B cell (primary cell): ENCODE results near the gene STX10. TPM values are rescaled to one million over a fixed set of nuclear protein-coding genes. Genes with fewer than 3 reads are reported as not detected.

Source experiments
- ATAC-seq: fragments of 200-7000 bp; cut with Tn5 transposase; one replicate; pipeline ENCODE4 v1.10.0; 2021; ENCODE audit warnings: low read depth, mild to moderate bottlenecking, moderate number of reproducible peaks, moderate library complexity
- CTCF ChIA-PET: fragments of 350-600 bp; sonication (Branson Sonifier 250); formaldehyde crosslinking; loops from one replicate; lab custom pipeline; 2021; ENCODE audit warnings: antibody characterized with exemption, inconsistent platforms; lab: Charles Lee
- POLR2A ChIA-PET: fragments of 350-600 bp; sonication (Branson Sonifier 250); formaldehyde crosslinking; loops from one replicate; lab custom pipeline; 2021; ENCODE audit warnings: antibody characterized with exemption; lab: Charles Lee
- DNase-seq: peaks from one replicate; pipeline ENCODE4 v3.0.0; 2013
- H2AFZ ChIP-seq: 2 replicates; pipeline ENCODE4 v1.6.1; 2012; ENCODE audit warnings: mild to moderate bottlenecking, low read depth, low read length; ENCODE audit not compliant: insufficient read depth, poor library complexity, severe bottlenecking
- H3K27ac ChIP-seq, 2 donors: 1 replicate in 1 of 2; 2 replicates in 1 of 2; pipeline ENCODE4 v1.5.1; 2012 to 2013; ENCODE audit warnings: low read length in 2 of 2, mild to moderate bottlenecking in 2 of 2, moderate library complexity in 1 of 2
- H3K27me3 ChIP-seq, 4 experiments: fragments of 200-600 bp in 1 of 4; sonication (generic) in 1 of 4; replicated peaks in 1 of 4; 1 replicate in 2 of 4; 2 replicates in 2 of 4; pipeline versions ENCODE4 v1.6.1 to v1.7.0; 2013 to 2016; ENCODE audit warnings: low read length in 3 of 4, mild to moderate bottlenecking in 2 of 4, mixed read lengths in 1 of 4, moderate library complexity in 1 of 4; ENCODE audit not compliant: insufficient read depth in 4 of 4, control insufficient read depth in 3 of 4; ENCODE audit errors: control extremely low read depth in 1 of 4
- H3K36me3 ChIP-seq, 2 experiments: replicated peaks in 1 of 2; 1 replicate in 1 of 2; 2 replicates in 1 of 2; pipeline versions ENCODE4 v1.6.1 to v1.7.1; 2013; ENCODE audit warnings: low read length in 1 of 2; ENCODE audit not compliant: insufficient read depth in 2 of 2, control insufficient read depth in 1 of 2; ENCODE audit errors: control extremely low read depth in 1 of 2, extremely low read depth in 1 of 2
- H3K4me1 ChIP-seq, 2 donors: fragments of 200-600 bp in 1 of 2; sonication (generic) in 1 of 2; 1 replicate in 1 of 2; 2 replicates in 1 of 2; pipeline versions ENCODE4 v1.5.1 to v1.6.1; 2013 to 2017; ENCODE audit warnings: low read length in 2 of 2; ENCODE audit not compliant: control insufficient read depth in 2 of 2, insufficient read depth in 2 of 2
- H3K4me2 ChIP-seq: replicated peaks from 2 replicates; pipeline ENCODE3; 2012; ENCODE audit warnings: mild to moderate bottlenecking, low read depth, low read length; ENCODE audit not compliant: poor library complexity, severe bottlenecking
- H3K4me3 ChIP-seq, 5 experiments: fragments of 200-600 bp in 1 of 5; sonication (generic) in 1 of 5; 1 replicate in 3 of 5; 2 replicates in 2 of 5; pipeline versions ENCODE4 v1.5.1 to v1.7.0; 2011 to 2016; ENCODE audit warnings: low read length in 4 of 5, mild to moderate bottlenecking in 4 of 5, low read depth in 2 of 5, control low read depth in 1 of 5, moderate library complexity in 1 of 5; ENCODE audit not compliant: insufficient read depth in 1 of 5; ENCODE audit errors: control extremely low read depth in 1 of 5, extremely low read depth in 1 of 5
- H3K79me2 ChIP-seq: fragments of 200-600 bp; sonication (generic); one replicate; pipeline ENCODE4 v1.6.0; 2016; ENCODE audit warnings: low read length; ENCODE audit not compliant: control insufficient read depth, insufficient read depth
- H3K9ac ChIP-seq: fragments of 200-600 bp; sonication (generic); 2 replicates; pipeline ENCODE4 v1.6.1; 2017; ENCODE audit warnings: mild to moderate bottlenecking, low read length, moderate library complexity
- H3K9me3 ChIP-seq, 3 donors: one replicate each; pipeline versions ENCODE4 v1.6.1 to v1.7.1; 2013; ENCODE audit warnings: low read length in 2 of 3; ENCODE audit not compliant: control insufficient read depth in 2 of 3, insufficient read depth in 1 of 3; ENCODE audit errors: control extremely low read depth in 1 of 3
- H4K20me1 ChIP-seq: 2 replicates; pipeline ENCODE4 v1.6.0; 2012; ENCODE audit warnings: mild to moderate bottlenecking, low read length; ENCODE audit not compliant: insufficient read depth, control insufficient read depth, poor library complexity, severe bottlenecking
- H3K27ac Mint-ChIP-seq: one replicate; pipeline ENCODE4 v1.8.0; 2021; ENCODE audit warnings: mixed read lengths
- H3K27me3 Mint-ChIP-seq: one replicate; pipeline ENCODE4 v1.8.0; 2021; ENCODE audit warnings: mixed read lengths
- H3K4me1 Mint-ChIP-seq: one replicate; pipeline ENCODE4 v1.8.0; 2021; ENCODE audit warnings: mixed read lengths
- H3K4me3 Mint-ChIP-seq: one replicate; pipeline ENCODE4 v1.8.0; 2021; ENCODE audit warnings: mixed read lengths
- H3K9me3 Mint-ChIP-seq: one replicate; pipeline ENCODE4 v1.8.0; 2022; ENCODE audit warnings: mixed read lengths; ENCODE audit not compliant: insufficient read depth
- EZH2 ChIP-seq: IDR thresholded peaks from 2 replicates; pipeline ENCODE4 v1.6.1; 2012; ENCODE audit warnings: borderline replicate concordance, low read depth, mild to moderate bottlenecking, moderate library complexity, low read length; ENCODE audit not compliant: insufficient read depth, poor library complexity, severe bottlenecking
- WGBS: methylation state at CpG from one replicate; pipeline ENCODE4 v1.1.5; 2013; ENCODE audit warnings: missing lambda C conversion rate; ENCODE audit not compliant: insufficient coverage; 5-methylcytosine and 5-hydroxymethylcytosine counted together
- intact Hi-C: fragments of 100-400 bp; cut with micrococcal nuclease; formaldehyde crosslinking; loops from one replicate; pipeline ENCODE4 v1.10.0; 2022
- polyA plus RNA-seq: library from polyadenylated mRNA; depleted of rRNA; stranded (reverse); fragments of >200 nt; gene quantifications from 2 replicates; pipeline ENCODE4 v1.2.3, GENCODE V29; 2012
- total RNA-seq, 2 donors: library from RNA; stranded (reverse); fragments of 120-200 nt in 1 of 2; gene quantifications; 1 replicate in 1 of 2; 2 replicates in 1 of 2; pipeline versions ENCODE4 v1.2.3 to v1.2.4, GENCODE V29; 2013 to 2022
- TF ChIP-seq, protein P1 (sequence below): fragments of 200-600 bp; IDR thresholded peaks from one replicate; pipeline ENCODE4 v1.8.0; 2022; ENCODE audit warnings: antibody characterized with exemption, mild to moderate bottlenecking

The STX10 gene
- total and polyA plus RNA-seq, 2 donors (not counting 1 experiment from before 2014, with no cell fraction given): 59.0 to 147 TPM

- no peak for ATAC-seq
These were observed 20.8 kb downstream of the STX10 start for GRCh38 chr19:13129384-13129783.

GRCh38 chr19:13128583-13128982, 21.6 kb downstream of the STX10 start:
- H3K27me3 ChIP-seq: no peaks in the 10 kb centered on the region
- H3K9me3 ChIP-seq: no peaks in the 10 kb centered on the region
- CTCF ChIA-PET: interaction anchor here (1.0 to 1.5 kb wide), 3 partner anchors 67 to 461 kb away, joined by 3 to 4 read pairs (median 3); no protein-coding TSS in a partner anchor
- H3K27me3 Mint-ChIP-seq: no peaks in the 10 kb centered on the region
- H3K4me2 ChIP-seq: no peak overlapping the region
- ATAC-seq: no peak
- peaks cover 12% of the 10 kb centered on the region for H3K4me1 Mint-ChIP-seq
- H3K79me2 ChIP-seq: peaks cover 82% of the 10 kb centered on the region
- no peak overlapping the region for H3K27ac ChIP-seq
- H2AFZ ChIP-seq: no peak overlapping the region
- 80% methylated on average over 1 of the region's 1 CpG for WGBS
- no peaks in the 10 kb centered on the region for H3K9me3 Mint-ChIP-seq
- H3K4me3 Mint-ChIP-seq: no peak overlapping the region
- no peak for DNase-seq
- no peak overlapping the region for H3K9ac ChIP-seq
- no peaks in the 10 kb centered on the region for H3K36me3 ChIP-seq
- no peak overlapping the region for H3K27ac Mint-ChIP-seq
- TF ChIP-seq, protein P1, sequence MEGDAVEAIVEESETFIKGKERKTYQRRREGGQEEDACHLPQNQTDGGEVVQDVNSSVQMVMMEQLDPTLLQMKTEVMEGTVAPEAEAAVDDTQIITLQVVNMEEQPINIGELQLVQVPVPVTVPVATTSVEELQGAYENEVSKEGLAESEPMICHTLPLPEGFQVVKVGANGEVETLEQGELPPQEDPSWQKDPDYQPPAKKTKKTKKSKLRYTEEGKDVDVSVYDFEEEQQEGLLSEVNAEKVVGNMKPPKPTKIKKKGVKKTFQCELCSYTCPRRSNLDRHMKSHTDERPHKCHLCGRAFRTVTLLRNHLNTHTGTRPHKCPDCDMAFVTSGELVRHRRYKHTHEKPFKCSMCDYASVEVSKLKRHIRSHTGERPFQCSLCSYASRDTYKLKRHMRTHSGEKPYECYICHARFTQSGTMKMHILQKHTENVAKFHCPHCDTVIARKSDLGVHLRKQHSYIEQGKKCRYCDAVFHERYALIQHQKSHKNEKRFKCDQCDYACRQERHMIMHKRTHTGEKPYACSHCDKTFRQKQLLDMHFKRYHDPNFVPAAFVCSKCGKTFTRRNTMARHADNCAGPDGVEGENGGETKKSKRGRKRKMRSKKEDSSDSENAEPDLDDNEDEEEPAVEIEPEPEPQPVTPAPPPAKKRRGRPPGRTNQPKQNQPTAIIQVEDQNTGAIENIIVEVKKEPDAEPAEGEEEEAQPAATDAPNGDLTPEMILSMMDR: no peak
- TF ChIP-seq EZH2: no peak
- no peak overlapping the region for H3K4me3 ChIP-seq
- POLR2A ChIA-PET: no interaction called here
- no peaks in the 10 kb centered on the region for H3K4me1 ChIP-seq
- intact Hi-C loops: no loop called here
- H4K20me1 ChIP-seq: peaks cover 8% of the 10 kb centered on the region

More at GRCh38 chr19:13129384-13129783, 20.8 kb downstream of the STX10 start:
- Mint-ChIP-seq H3K4me3 (no peak overlapping the region), H3K27me3 (no peaks in the 10 kb centered on the region), H3K9me3 (no peaks in the 10 kb centered on the region), H3K4me1 (peaks cover 12% of the 10 kb centered on the region), H3K27ac (no peak overlapping the region)
- no peak for TF ChIP-seq EZH2
- TF ChIP-seq, protein P1: no peak
- H3K9me3 ChIP-seq: no peaks in the 10 kb centered on the region
- H3K36me3 ChIP-seq: no peaks in the 10 kb centered on the region
- H3K27me3 ChIP-seq: no peaks in the 10 kb centered on the region
- peaks cover 8% of the 10 kb centered on the region for H4K20me1 ChIP-seq
- intact Hi-C loops: no loop called here
- H3K9ac ChIP-seq: no peak overlapping the region
- H3K4me1 ChIP-seq: no peaks in the 10 kb centered on the region
- 98% methylated on average over 9 of the region's 9 CpGs for WGBS
- ChIA-PET CTCF (interaction anchor here (1.0 kb wide), 1 partner anchor 67 kb away, joined by 3 read pairs; no protein-coding TSS in a partner anchor), POLR2A (interaction anchor here (0.5 kb wide), 1 partner anchor 25 kb away, joined by 3 read pairs; no protein-coding TSS in a partner anchor)
- peaks cover 85% of the 10 kb centered on the region for H3K79me2 ChIP-seq
- H3K27ac ChIP-seq: no peak overlapping the region
- H3K4me3 ChIP-seq: no peak overlapping the region
- no peak overlapping the region for H3K4me2 ChIP-seq
- no peak for DNase-seq
- H2AFZ ChIP-seq: no peak overlapping the region
